ENCODE measurements around the gene PNPLA2. TPM values are rescaled to one million over a fixed set of nuclear protein-coding genes. Genes with fewer than 3 reads are reported as not detected.

PNPLA2 gene
- total and polyA plus RNA-seq, 2 donors, result 10.5 to 83.6 TPM

GRCh38 chr11:802018-802617 lies 16.6 kb upstream of the PNPLA2 start:
- no peak overlapping the region for H3K4me3 ChIP-seq (ENCODE audit: low read length in 2 of 2)
- H3K9me3 ChIP-seq (ENCODE audit: control insufficient read depth in 2 of 2, insufficient read depth in 1 of 2, low read length in 1 of 2), result peaks cover 0 to 5% of the 10 kb centered on the region in 2 donors
- H3K27me3 ChIP-seq (ENCODE audit: control insufficient read depth in 2 of 2, insufficient read depth in 1 of 2, low read length in 1 of 2), result no peaks in the 10 kb centered on the region
- over 99% methylated on average over 21 of the region's 21 CpGs for WGBS
- H3K4me1 ChIP-seq (ENCODE audit: control insufficient read depth in 2 of 2, insufficient read depth in 2 of 2, low read length in 2 of 2), result peaks cover 25 to 37% of the 10 kb centered on the region in 2 donors
- peaks cover 38 to 43% of the 10 kb centered on the region in 2 donors for H3K36me3 ChIP-seq (ENCODE audit: control insufficient read depth in 2 of 2, insufficient read depth in 2 of 2, low read length in 1 of 2)
- H3K27ac ChIP-seq (ENCODE audit: low read depth in 1 of 2, low read length in 1 of 2), result no peak overlapping the region
- DNase-seq (ENCODE audit: low read depth in 6 of 9, low spot score in 9 of 9), result no peak

GRCh38 chr11:802693-803466 lies 15.8 kb upstream of the PNPLA2 start:
- H3K27ac ChIP-seq (ENCODE audit: low read depth in 1 of 2, low read length in 1 of 2), result no peak overlapping the region
- no peak overlapping the region for H3K4me3 ChIP-seq (ENCODE audit: low read length in 2 of 2)
- no peaks in the 10 kb centered on the region for H3K27me3 ChIP-seq (ENCODE audit: control insufficient read depth in 2 of 2, insufficient read depth in 1 of 2, low read length in 1 of 2)
- H3K36me3 ChIP-seq (ENCODE audit: control insufficient read depth in 2 of 2, insufficient read depth in 2 of 2, low read length in 1 of 2), result peaks cover 38 to 43% of the 10 kb centered on the region in 2 donors
- 96% methylated on average over 28 of the region's 28 CpGs for WGBS
- DNase-seq (ENCODE audit: low read depth in 6 of 9, low spot score in 9 of 9), result no peak
- H3K4me1 ChIP-seq (ENCODE audit: control insufficient read depth in 2 of 2, insufficient read depth in 2 of 2, low read length in 2 of 2), result peaks cover 25 to 30% of the 10 kb centered on the region in 2 donors
- H3K9me3 ChIP-seq (ENCODE audit: control insufficient read depth in 2 of 2, insufficient read depth in 1 of 2, low read length in 1 of 2), result peaks cover 0 to 5% of the 10 kb centered on the region in 2 donors

GRCh38 chr11:803467-803742 lies 15.3 kb upstream of the PNPLA2 start:
- peaks cover 38 to 43% of the 10 kb centered on the region in 2 donors for H3K36me3 ChIP-seq (ENCODE audit: control insufficient read depth in 2 of 2, insufficient read depth in 2 of 2, low read length in 1 of 2)
- no peak overlapping the region for H3K27ac ChIP-seq (ENCODE audit: low read depth in 1 of 2, low read length in 1 of 2)
- no peak for DNase-seq (ENCODE audit: low read depth in 6 of 9, low spot score in 9 of 9)
- H3K9me3 ChIP-seq (ENCODE audit: control insufficient read depth in 2 of 2, insufficient read depth in 1 of 2, low read length in 1 of 2), result peaks cover 0 to 5% of the 10 kb centered on the region in 2 donors
- peaks cover 24 to 31% of the 10 kb centered on the region in 2 donors for H3K4me1 ChIP-seq (ENCODE audit: control insufficient read depth in 2 of 2, insufficient read depth in 2 of 2, low read length in 2 of 2)
- no peak overlapping the region for H3K4me3 ChIP-seq (ENCODE audit: low read length in 2 of 2)
- H3K27me3 ChIP-seq (ENCODE audit: control insufficient read depth in 2 of 2, insufficient read depth in 1 of 2, low read length in 1 of 2), result no peaks in the 10 kb centered on the region
- WGBS, result 93% methylated on average over 8 of the region's 8 CpGs

GRCh38 chr11:803770-804598 lies 14.7 kb upstream of the PNPLA2 start:
- Histone ChIP-seq H3K36me3 (ENCODE audit: control insufficient read depth in 2 of 2, insufficient read depth in 2 of 2, low read length in 1 of 2) (peaks cover 37 to 41% of the 10 kb centered on the region in 2 donors), H3K27ac (ENCODE audit: low read depth in 1 of 2, low read length in 1 of 2) (peak overlapping the region in 1 of 2 donors; percentile 95), H3K27me3 (ENCODE audit: control insufficient read depth in 2 of 2, insufficient read depth in 1 of 2, low read length in 1 of 2) (no peaks in the 10 kb centered on the region), H3K4me3 (ENCODE audit: low read length in 2 of 2) (peak overlapping the region; percentile 70 to 73), H3K9me3 (ENCODE audit: control insufficient read depth in 2 of 2, insufficient read depth in 1 of 2, low read length in 1 of 2) (peaks cover 0 to 5% of the 10 kb centered on the region in 2 donors), H3K4me1 (ENCODE audit: control insufficient read depth in 2 of 2, insufficient read depth in 2 of 2, low read length in 2 of 2) (peaks cover 26 to 34% of the 10 kb centered on the region in 2 donors)
- WGBS, result 60% methylated on average over 26 of the region's 26 CpGs
- DNase-seq (ENCODE audit: low read depth in 6 of 9, low spot score in 9 of 9), result no peak

- Histone ChIP-seq H3K4me1 (ENCODE audit: control insufficient read depth in 2 of 2, insufficient read depth in 2 of 2, low read length in 2 of 2) (peaks cover 26 to 35% of the 10 kb centered on the region in 2 donors), H3K4me3 (ENCODE audit: low read length in 2 of 2) (peak overlapping the region; percentile 70 to 73), H3K27me3 (ENCODE audit: control insufficient read depth in 2 of 2, insufficient read depth in 1 of 2, low read length in 1 of 2) (no peaks in the 10 kb centered on the region), H3K9me3 (ENCODE audit: control insufficient read depth in 2 of 2, insufficient read depth in 1 of 2, low read length in 1 of 2) (peaks cover 0 to 5% of the 10 kb centered on the region in 2 donors), H3K36me3 (ENCODE audit: control insufficient read depth in 2 of 2, insufficient read depth in 2 of 2, low read length in 1 of 2) (peaks cover 32 to 35% of the 10 kb centered on the region in 2 donors), H3K27ac (ENCODE audit: low read depth in 1 of 2, low read length in 1 of 2) (peak overlapping the region; percentile 78 to 95)
- no peak for DNase-seq (ENCODE audit: low read depth in 6 of 9, low spot score in 9 of 9)
- 3% methylated on average over 18 of the region's 18 CpGs for WGBS
These were observed 14.1 kb upstream of the PNPLA2 start for GRCh38 chr11:804599-804964.

GRCh38 chr11:808427-809286 lies 10.1 kb upstream of the PNPLA2 start:
- peaks cover 0 to 5% of the 10 kb centered on the region in 2 donors for H3K9me3 ChIP-seq (ENCODE audit: control insufficient read depth in 2 of 2, insufficient read depth in 1 of 2, low read length in 1 of 2)
- peak overlapping the region; percentile 70 to 83 for H3K4me3 ChIP-seq (ENCODE audit: low read length in 2 of 2)
- H3K4me1 ChIP-seq (ENCODE audit: control insufficient read depth in 2 of 2, insufficient read depth in 2 of 2, low read length in 2 of 2), result peaks cover 33 to 40% of the 10 kb centered on the region in 2 donors
- peak overlapping the region; percentile 90 to 96 for H3K27ac ChIP-seq (ENCODE audit: low read depth in 1 of 2, low read length in 1 of 2)
- peaks cover 25 to 30% of the 10 kb centered on the region in 2 donors for H3K36me3 ChIP-seq (ENCODE audit: control insufficient read depth in 2 of 2, insufficient read depth in 2 of 2, low read length in 1 of 2)
- H3K27me3 ChIP-seq (ENCODE audit: control insufficient read depth in 2 of 2, insufficient read depth in 1 of 2, low read length in 1 of 2), result no peaks in the 10 kb centered on the region
- WGBS, result 38% methylated on average over 36 of the region's 36 CpGs
- DNase-seq (ENCODE audit: low read depth in 6 of 9, low spot score in 9 of 9), result no peak

GRCh38 chr11:809287-810039 lies 9.3 kb upstream of the PNPLA2 start, which contains the start of gene RPLP2:
TSS of gene RPLP2 (plus strand) at chr11:809967. CDS start at chr11:810235, 268 bp downstream.
- Histone ChIP-seq H3K4me1 (ENCODE audit: control insufficient read depth in 2 of 2, insufficient read depth in 2 of 2, low read length in 2 of 2) (peaks cover 25 to 32% of the 10 kb centered on the region in 2 donors), H3K4me3 (ENCODE audit: low read length in 2 of 2) (peak within 1 kb of the TSS; percentile 70 to 83), H3K27me3 (ENCODE audit: control insufficient read depth in 2 of 2, insufficient read depth in 1 of 2, low read length in 1 of 2) (no peaks in the 10 kb centered on the region), H3K27ac (ENCODE audit: low read depth in 1 of 2, low read length in 1 of 2) (peak within 1 kb of the TSS; percentile 90 to 96), H3K9me3 (ENCODE audit: control insufficient read depth in 2 of 2, insufficient read depth in 1 of 2, low read length in 1 of 2) (peaks cover 0 to 5% of the 10 kb centered on the region in 2 donors), H3K36me3 (ENCODE audit: control insufficient read depth in 2 of 2, insufficient read depth in 2 of 2, low read length in 1 of 2) (peaks cover 26 to 33% of the 10 kb centered on the region in 2 donors)
- DNase-seq (ENCODE audit: low read depth in 6 of 9, low spot score in 9 of 9), result peak; percentile 93 to 99 (median 98)
- WGBS, result under 1% methylated on average over 81 of the region's 81 CpGs

GRCh38 chr11:810040-810567 lies 8.6 kb upstream of the PNPLA2 start:
- Histone ChIP-seq H3K4me3 (ENCODE audit: low read length in 2 of 2) (peak overlapping the region; percentile 70 to 83), H3K4me1 (ENCODE audit: control insufficient read depth in 2 of 2, insufficient read depth in 2 of 2, low read length in 2 of 2) (peaks cover 21 to 28% of the 10 kb centered on the region in 2 donors), H3K9me3 (ENCODE audit: control insufficient read depth in 2 of 2, insufficient read depth in 1 of 2, low read length in 1 of 2) (peaks cover 0 to 5% of the 10 kb centered on the region in 2 donors), H3K27me3 (ENCODE audit: control insufficient read depth in 2 of 2, insufficient read depth in 1 of 2, low read length in 1 of 2) (no peaks in the 10 kb centered on the region), H3K36me3 (ENCODE audit: control insufficient read depth in 2 of 2, insufficient read depth in 2 of 2, low read length in 1 of 2) (peaks cover 30 to 33% of the 10 kb centered on the region in 2 donors), H3K27ac (ENCODE audit: low read depth in 1 of 2, low read length in 1 of 2) (peak overlapping the region; percentile 43 to 85)
- WGBS, result under 1% methylated on average over 55 of the region's 55 CpGs
- DNase-seq (ENCODE audit: low read depth in 6 of 9, low spot score in 9 of 9), result no peak

All from thymus (tissue), 11 donors.